Neural crest cell (in vitro differentiated cells): ENCODE measurements around the gene LMBRD1. TPM values are rescaled to one million over a fixed set of nuclear protein-coding genes. Genes with fewer than 3 reads are reported as not detected.
"Not testable (repeated sequence)": the region's sequence is repeated elsewhere in the genome, so short reads cannot be mapped to it uniquely, and the experiment has no call there.

Experiments
- DNase-seq: peaks from one replicate; pipeline ENCODE4 v3.0.0; 2021; ENCODE audit warnings: low read depth, mixed read lengths, low spot score
- H3K27ac Mint-ChIP-seq: one replicate; pipeline ENCODE4 v1.8.0; 2021; ENCODE audit warnings: mild to moderate bottlenecking, mixed read lengths; ENCODE audit not compliant: unreplicated experiment
- H3K27me3 Mint-ChIP-seq: 2 replicates; pipeline ENCODE4 v1.8.0; 2021; ENCODE audit warnings: low read depth, mild to moderate bottlenecking, mixed read lengths
- H3K36me3 Mint-ChIP-seq: 2 replicates; pipeline ENCODE4 v1.8.0; 2021; ENCODE audit warnings: low read depth, mild to moderate bottlenecking, mixed read lengths
- H3K4me1 Mint-ChIP-seq: 2 replicates; pipeline ENCODE4 v1.8.0; 2021; ENCODE audit warnings: mixed read lengths
- H3K4me3 Mint-ChIP-seq: one replicate; pipeline ENCODE4 v1.8.0; 2021; ENCODE audit warnings: mild to moderate bottlenecking, mixed read lengths
- H3K9me3 Mint-ChIP-seq: 2 replicates; pipeline ENCODE4 v1.8.0; 2021; ENCODE audit warnings: mixed read lengths
- total RNA-seq: library from RNA; stranded (reverse); gene quantifications from 2 replicates; pipeline ENCODE4 v1.2.1, GENCODE V29; 2021
- TF ChIP-seq, protein P1 (sequence below): fragments of 200-600 bp; sonication (generic); conservative IDR thresholded peaks from 2 replicates; pipeline ENCODE4 v1.5.0; 2021; ENCODE audit warnings: antibody characterized with exemption, mild to moderate bottlenecking

The LMBRD1 gene
- total RNA-seq, 1 donor from 2014 or later, result 17.2 TPM

DNA sequence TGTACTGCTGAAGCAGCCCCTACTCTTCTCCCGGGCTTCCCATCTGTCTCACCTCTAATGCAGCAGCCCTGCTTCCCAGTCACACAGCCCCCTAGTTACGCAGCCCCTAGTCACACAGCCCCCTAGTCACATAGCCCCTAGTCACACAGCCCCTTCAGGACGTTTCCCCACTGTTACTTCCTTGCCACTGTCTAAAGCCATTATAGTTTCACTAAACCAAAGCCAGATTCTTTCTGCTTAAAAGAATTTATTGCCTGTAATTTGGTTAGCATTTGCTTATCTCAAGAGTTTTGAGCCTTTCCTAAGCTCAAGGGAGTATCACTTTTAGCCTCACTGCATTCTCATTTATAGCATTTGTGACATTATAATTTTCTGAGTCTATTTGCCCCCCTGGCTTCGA is 127.9 kb downstream of the LMBRD1 start:
- Mint-ChIP-seq H3K36me3 (peaks cover 3% of the 10 kb centered on the region), H3K4me3 (no peak overlapping the region), H3K27me3 (no peaks in the 10 kb centered on the region), H3K4me1 (no peaks in the 10 kb centered on the region), H3K27ac (no peak overlapping the region), H3K9me3 (no peaks in the 10 kb centered on the region)
- TF ChIP-seq, protein P1, sequence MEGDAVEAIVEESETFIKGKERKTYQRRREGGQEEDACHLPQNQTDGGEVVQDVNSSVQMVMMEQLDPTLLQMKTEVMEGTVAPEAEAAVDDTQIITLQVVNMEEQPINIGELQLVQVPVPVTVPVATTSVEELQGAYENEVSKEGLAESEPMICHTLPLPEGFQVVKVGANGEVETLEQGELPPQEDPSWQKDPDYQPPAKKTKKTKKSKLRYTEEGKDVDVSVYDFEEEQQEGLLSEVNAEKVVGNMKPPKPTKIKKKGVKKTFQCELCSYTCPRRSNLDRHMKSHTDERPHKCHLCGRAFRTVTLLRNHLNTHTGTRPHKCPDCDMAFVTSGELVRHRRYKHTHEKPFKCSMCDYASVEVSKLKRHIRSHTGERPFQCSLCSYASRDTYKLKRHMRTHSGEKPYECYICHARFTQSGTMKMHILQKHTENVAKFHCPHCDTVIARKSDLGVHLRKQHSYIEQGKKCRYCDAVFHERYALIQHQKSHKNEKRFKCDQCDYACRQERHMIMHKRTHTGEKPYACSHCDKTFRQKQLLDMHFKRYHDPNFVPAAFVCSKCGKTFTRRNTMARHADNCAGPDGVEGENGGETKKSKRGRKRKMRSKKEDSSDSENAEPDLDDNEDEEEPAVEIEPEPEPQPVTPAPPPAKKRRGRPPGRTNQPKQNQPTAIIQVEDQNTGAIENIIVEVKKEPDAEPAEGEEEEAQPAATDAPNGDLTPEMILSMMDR, result no peak
- no peak for DNase-seq

DNA sequence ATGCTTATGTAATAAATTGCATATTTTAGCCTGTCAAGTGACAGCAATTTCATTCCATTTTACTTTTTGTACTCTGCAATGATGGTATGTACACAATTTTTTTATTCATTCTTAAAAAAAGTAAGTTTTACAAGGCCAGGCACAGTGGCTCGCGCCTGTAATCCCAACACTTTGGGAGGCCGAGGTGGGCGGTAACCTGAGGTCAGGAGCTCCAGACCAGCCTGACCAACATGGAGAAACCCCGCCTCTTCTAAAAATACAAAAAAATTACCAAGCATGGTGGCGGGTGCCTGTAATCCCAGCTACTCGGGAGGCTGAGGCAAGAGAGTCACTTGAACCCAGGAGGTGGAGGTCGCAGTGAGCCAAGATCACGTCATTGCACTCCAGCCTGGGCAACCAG is 130.0 kb downstream of the LMBRD1 start:
- not testable (repeated sequence) for H3K36me3 Mint-ChIP-seq, H3K4me1 Mint-ChIP-seq, H3K27ac Mint-ChIP-seq, H3K4me3 Mint-ChIP-seq, DNase-seq, H3K27me3 Mint-ChIP-seq, H3K9me3 Mint-ChIP-seq

DNA sequence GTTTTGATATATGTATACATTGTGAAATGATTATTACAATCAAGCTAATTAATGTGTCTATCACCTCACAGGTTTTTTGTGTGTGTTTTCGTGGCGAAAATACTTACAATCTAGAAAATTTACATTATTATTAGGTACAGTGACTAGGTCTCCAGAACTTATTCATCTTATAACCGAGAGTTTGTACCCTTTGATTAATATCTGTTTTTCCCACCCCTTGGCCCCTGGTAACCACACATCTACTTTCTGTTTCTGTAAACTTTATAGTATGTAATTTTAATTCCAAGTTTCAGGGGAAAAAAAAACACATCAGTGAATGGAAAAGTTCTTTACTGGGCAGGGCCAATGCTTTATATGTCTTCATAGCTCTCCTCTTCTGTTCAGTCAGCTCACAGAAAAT is 131.4 kb downstream of the LMBRD1 start:
- TF ChIP-seq, protein P1, result no peak
- Mint-ChIP-seq H3K27me3 (no peaks in the 10 kb centered on the region), H3K4me3 (no peak overlapping the region), H3K36me3 (no peaks in the 10 kb centered on the region), H3K4me1 (no peaks in the 10 kb centered on the region), H3K9me3 (no peaks in the 10 kb centered on the region), H3K27ac (no peak overlapping the region)
- DNase-seq, result no peak

GRCh38 chr6:69664551-69664950 is 132.3 kb downstream of the LMBRD1 start:
- peaks cover 2% of the 10 kb centered on the region for H3K36me3 Mint-ChIP-seq
- no peaks in the 10 kb centered on the region for H3K27me3 Mint-ChIP-seq
- H3K27ac Mint-ChIP-seq, result no peak overlapping the region
- no peaks in the 10 kb centered on the region for H3K9me3 Mint-ChIP-seq
- no peaks in the 10 kb centered on the region for H3K4me1 Mint-ChIP-seq
- TF ChIP-seq, protein P1, result no peak
- no peak overlapping the region for H3K4me3 Mint-ChIP-seq
- no peak for DNase-seq

DNA sequence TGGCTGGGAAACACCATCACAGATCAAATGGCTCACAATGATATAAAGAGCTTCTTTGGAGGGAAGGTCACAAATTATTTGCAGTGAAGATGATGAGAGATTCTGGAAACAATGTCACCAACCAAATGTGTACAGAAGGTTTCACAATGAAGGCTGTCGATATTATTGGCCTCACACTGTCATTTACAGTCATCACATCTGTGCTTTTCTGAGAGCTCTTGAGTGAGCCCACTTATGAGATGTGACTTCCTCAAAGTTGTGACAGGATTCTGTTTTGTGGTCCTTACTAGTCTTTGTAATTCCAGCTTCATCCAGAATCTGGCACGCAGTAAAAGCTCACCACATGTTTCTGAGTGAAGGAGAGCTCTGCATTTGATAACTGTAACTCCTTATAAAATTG is 133.6 kb downstream of the LMBRD1 start:
- Mint-ChIP-seq H3K4me1 (no peaks in the 10 kb centered on the region), H3K9me3 (peaks cover 7% of the 10 kb centered on the region), H3K27me3 (peaks cover 3% of the 10 kb centered on the region), H3K36me3 (peaks cover 7% of the 10 kb centered on the region), H3K27ac (no peak overlapping the region), H3K4me3 (no peak overlapping the region)
- TF ChIP-seq, protein P1, result no peak
- no peak for DNase-seq

GRCh38 chr6:69650703-69651102 is 146.1 kb downstream of the LMBRD1 start:
- DNase-seq, result no peak
- TF ChIP-seq, protein P1, result no peak
- Mint-ChIP-seq H3K27me3 (no peaks in the 10 kb centered on the region), H3K36me3 (no peaks in the 10 kb centered on the region), H3K9me3 (peaks cover 4% of the 10 kb centered on the region), H3K27ac (no peak overlapping the region), H3K4me3 (no peak overlapping the region), H3K4me1 (no peaks in the 10 kb centered on the region)
